Measurements from ENCODE around the gene IL11RA.

IL11RA gene

GRCh38 chr9:34624475-34625185 is 27.4 kb upstream of the IL11RA start:
- no peak overlapping the region for H3K27ac ChIP-seq
- TF ChIP-seq CTCF (conservative IDR thresholded peaks at IDR 0.05) (no peak), ZFX (IDR thresholded peaks at IDR 0.05) (no peak)

- TF ChIP-seq ZFX (IDR thresholded peaks at IDR 0.05) (no peak), CTCF (conservative IDR thresholded peaks at IDR 0.05) (no peak)
- no peak overlapping the region for H3K27ac ChIP-seq
Observed at GRCh38 chr9:34625186-34625486, 26.8 kb upstream of the IL11RA start.

- no peak overlapping the region for H3K27ac ChIP-seq
- no peak for TF ChIP-seq CTCF (conservative IDR thresholded peaks at IDR 0.05)
- TF ChIP-seq ZFX (IDR thresholded peaks at IDR 0.05): no peak
Observed at GRCh38 chr9:34627716-34628655, 24.0 kb upstream of the IL11RA start.

GRCh38 chr9:34628656-34629490 is 23.1 kb upstream of the IL11RA start, which contains the start of gene ARID3C:
Gene ARID3C, minus strand, starts transcription at chr9:34629066. Its CDS starts 1,052 bp downstream, at chr9:34628014.
- TF ChIP-seq CTCF (conservative IDR thresholded peaks at IDR 0.05) (no peak), ZFX (IDR thresholded peaks at IDR 0.05) (no peak)
- H3K27ac ChIP-seq: no peak within 1 kb of the TSS

- TF ChIP-seq CTCF (conservative IDR thresholded peaks at IDR 0.05) (no peak), ZFX (IDR thresholded peaks at IDR 0.05) (no peak)
- no peak overlapping the region for H3K27ac ChIP-seq
Observed at GRCh38 chr9:34629491-34629808, 22.5 kb upstream of the IL11RA start.

GRCh38 chr9:34630402-34631154 is 21.4 kb upstream of the IL11RA start:
- no peak for TF ChIP-seq ZFX (IDR thresholded peaks at IDR 0.05)
- H3K27ac ChIP-seq: no peak overlapping the region

DNA sequence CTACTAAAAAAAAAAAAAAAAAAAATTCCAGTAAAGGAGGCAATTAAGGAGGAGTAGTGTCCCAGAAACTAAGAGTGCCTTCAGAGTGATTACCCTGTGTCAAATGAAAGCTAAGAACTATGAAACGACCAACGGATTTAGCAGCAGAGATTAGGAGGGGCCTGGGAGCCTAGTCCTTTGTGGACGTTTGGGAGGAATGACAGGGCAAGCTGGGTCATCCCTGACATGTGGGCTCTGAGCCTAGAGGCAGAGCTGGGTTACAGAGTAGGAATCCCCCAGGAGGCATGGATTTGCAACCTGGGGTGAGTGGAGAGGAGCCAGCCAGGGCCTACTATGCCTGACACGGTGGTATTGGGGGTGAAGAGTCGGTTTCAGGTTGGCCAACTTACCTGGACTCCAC is 18.8 kb upstream of the IL11RA start:
- no peak overlapping the region for H3K27ac ChIP-seq
- TF ChIP-seq CTCF (conservative IDR thresholded peaks at IDR 0.05) (no peak), ZFX (IDR thresholded peaks at IDR 0.05) (no peak)
